ENCODE measurements around the gene ZNF18.

GRCh38 chr17:12020642-12021622 is 23.7 kb upstream of the ZNF18 start, which contains the start of gene MAP2K4:
- TF ChIP-seq CTCF (IDR thresholded peaks at IDR 0.05) (no peak), POLR2A (IDR thresholded peaks at IDR 0.05) (peak; percentile 62), POLR2AphosphoS5 (IDR thresholded peaks at IDR 0.05) (peak; percentile 78 to 93 (median 88)), EP300 (IDR thresholded peaks at IDR 0.05; ENCODE audit: low read depth) (no peak)

Data from transverse colon (tissue), 4 donors.